ENCODE measurements around the gene LMOD2.

LMOD2 gene, protein sequence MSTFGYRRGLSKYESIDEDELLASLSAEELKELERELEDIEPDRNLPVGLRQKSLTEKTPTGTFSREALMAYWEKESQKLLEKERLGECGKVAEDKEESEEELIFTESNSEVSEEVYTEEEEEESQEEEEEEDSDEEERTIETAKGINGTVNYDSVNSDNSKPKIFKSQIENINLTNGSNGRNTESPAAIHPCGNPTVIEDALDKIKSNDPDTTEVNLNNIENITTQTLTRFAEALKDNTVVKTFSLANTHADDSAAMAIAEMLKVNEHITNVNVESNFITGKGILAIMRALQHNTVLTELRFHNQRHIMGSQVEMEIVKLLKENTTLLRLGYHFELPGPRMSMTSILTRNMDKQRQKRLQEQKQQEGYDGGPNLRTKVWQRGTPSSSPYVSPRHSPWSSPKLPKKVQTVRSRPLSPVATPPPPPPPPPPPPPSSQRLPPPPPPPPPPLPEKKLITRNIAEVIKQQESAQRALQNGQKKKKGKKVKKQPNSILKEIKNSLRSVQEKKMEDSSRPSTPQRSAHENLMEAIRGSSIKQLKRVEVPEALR

DNA sequence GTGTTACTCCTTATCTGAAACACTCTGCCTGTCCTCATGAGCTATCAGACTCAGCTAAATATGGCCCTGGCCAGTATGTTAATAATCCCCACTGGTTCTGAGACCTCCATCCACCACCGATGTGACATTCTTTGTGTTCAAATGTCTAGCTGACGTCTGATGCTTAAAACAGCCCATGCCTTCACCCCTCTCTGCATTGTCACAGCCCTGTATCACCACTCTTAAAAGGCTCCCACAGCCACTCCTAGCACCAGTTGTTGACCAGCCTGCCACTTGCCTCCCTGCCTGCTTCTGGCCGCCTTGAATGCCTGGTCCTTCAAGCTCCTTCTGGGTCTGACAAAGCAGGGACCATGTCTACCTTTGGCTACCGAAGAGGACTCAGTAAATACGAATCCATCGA is at the start of gene LMOD2:
TSS of gene LMOD2 (plus strand) at position 253 of the 400 bp plus-strand sequence. CDS start at position 351, 98 bp downstream.
- no peaks in the 10 kb centered on the region for H3K27me3 ChIP-seq (ENCODE audit: control insufficient read depth, insufficient read depth, low read length)
- H3K9me3 ChIP-seq (ENCODE audit: control insufficient read depth, low read length), result no peaks in the 10 kb centered on the region
- no peak within 1 kb of the TSS for H3K9ac ChIP-seq (ENCODE audit: low read length)
- H3K36me3 ChIP-seq (ENCODE audit: control insufficient read depth, insufficient read depth, low read length), result no peaks in the 10 kb centered on the region
- no peaks in the 10 kb centered on the region for H3K4me1 ChIP-seq (ENCODE audit: control insufficient read depth, insufficient read depth, low read length)
- H3K4me3 ChIP-seq (ENCODE audit: low read length), result no peak within 1 kb of the TSS

DNA sequence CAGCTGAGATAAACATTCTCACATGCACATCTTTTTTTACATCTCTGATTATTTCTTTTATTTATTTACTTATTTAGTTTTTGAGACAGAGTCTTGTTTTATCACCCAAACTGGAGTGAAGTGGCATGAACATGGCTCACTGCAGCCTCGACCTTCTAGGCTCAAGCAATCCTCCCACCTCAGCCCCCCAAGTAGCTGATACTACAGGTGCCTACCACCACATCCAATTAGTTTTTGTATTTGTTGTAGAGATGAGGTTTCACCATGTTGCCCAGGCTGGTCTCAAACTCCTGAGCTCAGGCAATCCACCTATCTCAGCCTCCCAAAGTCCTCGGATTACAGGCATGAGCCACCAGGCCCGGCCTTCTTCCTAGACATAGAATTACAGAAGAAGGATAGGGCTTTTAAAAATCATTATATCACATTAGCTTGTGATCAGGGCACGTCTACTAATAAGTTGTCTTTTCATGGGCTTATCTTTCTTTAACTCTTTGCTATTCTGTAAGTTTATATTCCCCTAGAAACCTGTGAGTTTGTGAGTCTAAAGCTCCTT is 48.2 kb upstream of the LMOD2 start:
- Histone ChIP-seq H3K36me3 (ENCODE audit: control insufficient read depth, insufficient read depth, low read length) (no peaks in the 10 kb centered on the region), H3K9me3 (ENCODE audit: control insufficient read depth, low read length) (no peaks in the 10 kb centered on the region), H3K27me3 (ENCODE audit: control insufficient read depth, insufficient read depth, low read length) (no peaks in the 10 kb centered on the region), H3K4me1 (ENCODE audit: control insufficient read depth, insufficient read depth, low read length) (no peaks in the 10 kb centered on the region), H3K4me3 (ENCODE audit: low read length) (no peak overlapping the region), H3K9ac (ENCODE audit: low read length) (no peak overlapping the region)

DNA sequence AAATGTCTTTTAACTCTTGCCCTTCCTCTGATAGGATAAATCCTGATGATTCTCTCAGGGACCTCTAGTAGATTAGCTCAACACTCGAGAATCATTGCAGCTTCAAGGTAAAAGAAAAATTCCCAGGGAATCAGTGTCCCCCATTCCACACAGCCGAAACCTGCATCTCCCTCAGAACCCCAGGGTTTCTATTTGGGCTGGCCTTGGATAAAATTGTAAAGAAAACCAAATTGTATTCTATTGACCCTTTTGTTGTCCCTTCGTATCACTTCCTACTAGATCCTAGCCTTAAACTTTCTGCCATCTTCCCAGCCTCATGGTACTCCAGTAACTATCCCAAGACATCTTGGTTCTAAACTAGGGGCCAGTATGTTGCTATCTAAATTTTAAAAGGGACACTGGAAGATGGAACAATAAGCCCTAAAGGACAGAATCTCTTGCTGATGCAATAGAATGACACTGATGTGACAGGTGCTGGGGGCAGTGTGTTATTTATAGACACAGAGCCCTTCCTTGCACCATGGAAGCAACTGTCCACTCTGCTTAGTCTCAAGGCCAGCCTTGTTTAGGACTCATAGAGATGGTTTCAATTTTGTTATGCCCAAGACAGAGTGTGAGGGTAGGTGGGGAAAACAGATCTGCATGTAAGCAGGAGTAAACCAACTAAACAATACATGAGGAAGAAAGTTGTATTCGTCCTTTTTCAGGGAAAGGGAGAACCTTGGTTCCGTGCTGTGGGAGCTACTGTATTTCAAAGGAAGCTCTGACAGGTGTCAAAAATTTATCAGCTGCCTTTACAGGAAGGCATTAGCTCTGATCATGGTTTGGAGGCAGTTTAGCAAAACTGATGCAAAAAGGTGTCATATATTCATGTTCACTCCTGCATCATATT is 46.4 kb upstream of the LMOD2 start:
- Histone ChIP-seq H3K36me3 (ENCODE audit: control insufficient read depth, insufficient read depth, low read length) (no peaks in the 10 kb centered on the region), H3K9me3 (ENCODE audit: control insufficient read depth, low read length) (no peaks in the 10 kb centered on the region), H3K9ac (ENCODE audit: low read length) (no peak overlapping the region), H3K4me1 (ENCODE audit: control insufficient read depth, insufficient read depth, low read length) (no peaks in the 10 kb centered on the region), H3K4me3 (ENCODE audit: low read length) (no peak overlapping the region), H3K27me3 (ENCODE audit: control insufficient read depth, insufficient read depth, low read length) (no peaks in the 10 kb centered on the region)

DNA sequence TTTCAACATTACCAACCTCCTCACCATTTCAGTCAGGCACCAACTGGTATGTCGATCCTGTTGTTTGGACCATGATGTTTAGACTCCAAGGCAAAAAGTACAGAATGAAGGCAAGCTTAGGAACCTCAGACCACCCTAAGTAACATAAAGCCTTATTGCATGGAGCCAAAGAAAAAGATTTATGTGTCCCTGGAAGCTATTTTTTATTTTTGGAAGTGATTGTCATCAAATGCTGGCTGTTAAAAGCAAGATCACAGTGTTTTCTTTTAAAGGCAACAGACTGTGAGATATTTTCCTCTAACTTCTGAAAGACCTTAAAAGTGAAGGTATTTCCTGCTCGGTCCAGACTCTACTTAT is 45.8 kb upstream of the LMOD2 start:
- no peaks in the 10 kb centered on the region for H3K27me3 ChIP-seq (ENCODE audit: control insufficient read depth, insufficient read depth, low read length)
- H3K4me1 ChIP-seq (ENCODE audit: control insufficient read depth, insufficient read depth, low read length), result no peaks in the 10 kb centered on the region
- no peak overlapping the region for H3K4me3 ChIP-seq (ENCODE audit: low read length)
- no peaks in the 10 kb centered on the region for H3K36me3 ChIP-seq (ENCODE audit: control insufficient read depth, insufficient read depth, low read length)
- H3K9me3 ChIP-seq (ENCODE audit: control insufficient read depth, low read length), result no peaks in the 10 kb centered on the region
- H3K9ac ChIP-seq (ENCODE audit: low read length), result no peak overlapping the region

DNA sequence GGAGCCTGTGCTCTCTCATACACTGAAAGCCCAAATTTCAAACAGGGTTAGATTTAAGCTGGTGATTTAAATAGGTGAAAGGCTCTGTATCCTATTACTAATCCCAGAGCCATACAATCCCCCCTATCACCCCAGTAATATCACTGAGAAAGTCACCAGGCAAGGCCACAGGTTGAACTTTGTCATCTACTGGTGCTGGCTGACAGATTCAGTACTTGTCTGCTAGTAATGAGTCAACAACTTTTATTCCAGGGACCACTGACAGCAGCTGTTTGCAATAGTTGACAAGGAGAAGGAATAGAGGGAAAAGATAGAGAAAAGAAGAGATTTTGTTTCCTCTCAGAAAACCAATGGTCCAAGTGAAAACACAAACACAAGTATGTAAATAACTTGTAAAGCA is 43.6 kb upstream of the LMOD2 start:
- Histone ChIP-seq H3K4me1 (ENCODE audit: control insufficient read depth, insufficient read depth, low read length) (no peaks in the 10 kb centered on the region), H3K9ac (ENCODE audit: low read length) (no peak overlapping the region), H3K4me3 (ENCODE audit: low read length) (no peak overlapping the region), H3K27me3 (ENCODE audit: control insufficient read depth, insufficient read depth, low read length) (no peaks in the 10 kb centered on the region), H3K9me3 (ENCODE audit: control insufficient read depth, low read length) (no peaks in the 10 kb centered on the region), H3K36me3 (ENCODE audit: control insufficient read depth, insufficient read depth, low read length) (no peaks in the 10 kb centered on the region)

DNA sequence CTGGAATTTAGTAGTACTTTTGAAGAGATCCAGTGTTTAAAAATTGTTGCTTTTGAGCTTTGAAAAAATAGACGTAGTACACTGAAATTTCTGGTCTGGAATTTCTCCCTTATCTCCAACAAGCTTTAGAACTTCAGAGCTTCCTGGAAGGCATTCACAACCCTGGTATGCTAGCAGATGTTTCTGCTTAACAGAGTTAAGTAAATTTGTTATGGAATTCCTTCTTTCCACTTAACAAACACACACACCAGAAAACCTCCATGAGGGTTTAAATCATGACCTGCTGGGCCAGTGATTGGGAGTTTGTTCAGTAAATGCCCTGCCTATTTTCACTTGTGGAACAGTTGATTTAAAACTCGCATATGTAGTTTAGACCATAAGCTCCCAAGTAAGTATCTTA is 40.3 kb upstream of the LMOD2 start:
- no peaks in the 10 kb centered on the region for H3K9me3 ChIP-seq (ENCODE audit: control insufficient read depth, low read length)
- no peak overlapping the region for H3K9ac ChIP-seq (ENCODE audit: low read length)
- no peaks in the 10 kb centered on the region for H3K4me1 ChIP-seq (ENCODE audit: control insufficient read depth, insufficient read depth, low read length)
- H3K4me3 ChIP-seq (ENCODE audit: low read length), result no peak overlapping the region
- H3K36me3 ChIP-seq (ENCODE audit: control insufficient read depth, insufficient read depth, low read length), result no peaks in the 10 kb centered on the region
- H3K27me3 ChIP-seq (ENCODE audit: control insufficient read depth, insufficient read depth, low read length), result no peaks in the 10 kb centered on the region

DNA sequence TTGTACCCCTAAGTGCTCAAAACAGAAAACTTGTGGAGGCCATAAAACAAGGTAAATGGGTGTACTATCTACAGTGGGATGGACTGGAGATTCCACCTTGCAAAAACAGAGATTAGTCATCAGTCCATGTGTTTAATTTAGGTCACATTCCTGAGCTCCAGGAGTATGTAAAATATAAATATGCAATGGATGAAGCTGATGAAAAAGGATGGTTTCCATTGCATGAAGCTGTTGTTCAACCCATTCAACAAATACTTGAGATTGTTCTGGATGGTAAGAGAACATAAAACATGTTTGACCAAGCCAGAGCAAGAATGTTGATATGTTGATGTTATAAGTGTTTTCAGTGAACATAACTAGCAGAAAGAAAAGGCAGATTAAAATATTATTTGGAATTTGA is 39.4 kb upstream of the LMOD2 start:
- no peaks in the 10 kb centered on the region for H3K9me3 ChIP-seq (ENCODE audit: control insufficient read depth, low read length)
- H3K4me1 ChIP-seq (ENCODE audit: control insufficient read depth, insufficient read depth, low read length), result no peaks in the 10 kb centered on the region
- no peaks in the 10 kb centered on the region for H3K36me3 ChIP-seq (ENCODE audit: control insufficient read depth, insufficient read depth, low read length)
- H3K27me3 ChIP-seq (ENCODE audit: control insufficient read depth, insufficient read depth, low read length), result no peaks in the 10 kb centered on the region
- no peak overlapping the region for H3K4me3 ChIP-seq (ENCODE audit: low read length)
- no peak overlapping the region for H3K9ac ChIP-seq (ENCODE audit: low read length)

DNA sequence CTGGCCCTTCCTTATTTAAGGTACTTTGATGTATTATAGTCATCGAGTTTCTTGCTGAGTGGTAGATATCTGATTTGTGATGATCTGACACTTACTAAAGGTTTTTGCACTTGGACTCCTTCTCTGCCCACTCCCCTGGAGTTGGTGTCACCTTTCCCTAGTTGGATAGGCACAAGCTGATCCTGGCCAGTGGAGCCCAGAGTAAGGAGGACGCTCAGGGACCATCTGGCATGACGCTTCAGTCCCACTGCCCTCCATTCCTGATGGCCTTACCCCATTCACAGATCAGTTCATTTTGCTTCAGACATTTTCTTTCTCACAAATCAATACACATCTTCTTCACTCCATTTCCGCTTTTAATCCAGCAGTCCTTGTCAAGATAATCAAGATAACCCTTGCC is 34.0 kb upstream of the LMOD2 start:
- H3K9ac ChIP-seq (ENCODE audit: low read length), result no peak overlapping the region
- no peaks in the 10 kb centered on the region for H3K36me3 ChIP-seq (ENCODE audit: control insufficient read depth, insufficient read depth, low read length)
- H3K4me3 ChIP-seq (ENCODE audit: low read length), result no peak overlapping the region
- H3K4me1 ChIP-seq (ENCODE audit: control insufficient read depth, insufficient read depth, low read length), result no peaks in the 10 kb centered on the region
- no peaks in the 10 kb centered on the region for H3K9me3 ChIP-seq (ENCODE audit: control insufficient read depth, low read length)
- no peaks in the 10 kb centered on the region for H3K27me3 ChIP-seq (ENCODE audit: control insufficient read depth, insufficient read depth, low read length)

DNA sequence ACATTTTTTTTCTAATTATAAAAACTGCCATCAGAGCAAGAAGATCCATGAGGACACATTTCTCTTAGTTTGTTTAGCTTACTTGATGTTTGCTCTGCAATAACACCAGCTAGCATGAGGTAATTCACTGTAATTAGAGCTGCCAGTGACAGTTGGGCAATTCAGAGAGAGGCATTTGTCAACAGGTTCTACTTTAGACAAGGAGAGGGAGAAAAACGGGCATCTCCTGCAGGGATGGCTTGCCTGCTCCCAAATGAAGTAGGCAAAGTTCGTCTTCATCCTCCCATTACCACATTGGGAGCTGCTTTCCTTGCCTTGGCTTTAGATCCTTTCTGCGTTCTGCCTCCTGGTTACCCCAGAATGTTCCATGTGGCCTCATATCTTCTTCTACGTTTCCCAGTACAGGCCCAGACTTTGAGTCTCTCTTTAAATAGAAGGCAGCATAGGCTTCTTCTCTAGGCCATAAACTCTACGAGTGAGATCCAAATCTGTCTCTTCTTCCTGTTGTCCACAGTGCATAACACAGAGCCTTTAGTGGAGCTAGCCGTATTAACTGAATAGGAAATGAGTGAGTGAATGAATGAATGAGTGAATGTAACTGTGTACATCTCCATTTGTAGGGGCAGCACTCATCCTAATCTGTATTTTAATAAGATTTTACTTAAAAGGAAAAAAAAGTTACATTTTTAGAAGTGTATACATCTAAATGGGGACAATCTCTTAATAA is 32.8 kb upstream of the LMOD2 start:
- Histone ChIP-seq H3K4me3 (ENCODE audit: low read length) (no peak overlapping the region), H3K36me3 (ENCODE audit: control insufficient read depth, insufficient read depth, low read length) (no peaks in the 10 kb centered on the region)

DNA sequence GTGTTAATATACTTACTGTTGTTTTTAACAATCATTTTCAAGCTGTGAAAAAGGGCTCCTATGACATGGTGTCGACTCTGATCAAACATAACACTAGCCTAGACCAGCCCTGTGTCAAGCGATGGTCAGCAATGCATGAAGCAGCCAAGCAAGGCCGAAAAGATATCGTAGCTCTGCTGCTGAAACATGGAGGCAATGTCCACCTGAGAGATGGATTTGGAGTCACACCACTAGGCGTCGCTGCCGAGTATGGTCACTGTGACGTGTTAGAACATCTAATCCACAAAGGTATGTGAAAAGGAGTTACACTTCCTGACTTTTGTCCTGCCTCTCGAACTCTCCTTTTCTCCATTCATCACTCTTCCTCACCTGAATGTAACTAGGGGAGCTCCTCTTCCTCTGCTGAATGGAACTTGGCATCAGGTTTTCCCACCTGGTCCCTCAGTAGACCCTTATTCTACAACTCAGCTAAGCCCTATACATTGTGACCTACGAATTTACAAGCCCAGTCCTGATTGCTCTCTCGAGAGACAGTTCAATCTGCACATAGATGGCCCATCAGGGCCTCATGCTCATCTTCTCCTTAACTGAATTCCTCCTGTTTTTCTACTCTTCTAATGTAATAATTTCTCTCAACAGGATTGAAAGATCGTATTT is 31.0 kb upstream of the LMOD2 start:
- no peaks in the 10 kb centered on the region for H3K9me3 ChIP-seq (ENCODE audit: control insufficient read depth, low read length)

More for the DNA sequence above, 32.8 kb upstream of the LMOD2 start:
- Histone ChIP-seq H3K27me3 (ENCODE audit: control insufficient read depth, insufficient read depth, low read length) (no peaks in the 10 kb centered on the region), H3K9ac (ENCODE audit: low read length) (no peak overlapping the region), H3K9me3 (ENCODE audit: control insufficient read depth, low read length) (no peaks in the 10 kb centered on the region), H3K4me1 (ENCODE audit: control insufficient read depth, insufficient read depth, low read length) (no peaks in the 10 kb centered on the region)

DNA sequence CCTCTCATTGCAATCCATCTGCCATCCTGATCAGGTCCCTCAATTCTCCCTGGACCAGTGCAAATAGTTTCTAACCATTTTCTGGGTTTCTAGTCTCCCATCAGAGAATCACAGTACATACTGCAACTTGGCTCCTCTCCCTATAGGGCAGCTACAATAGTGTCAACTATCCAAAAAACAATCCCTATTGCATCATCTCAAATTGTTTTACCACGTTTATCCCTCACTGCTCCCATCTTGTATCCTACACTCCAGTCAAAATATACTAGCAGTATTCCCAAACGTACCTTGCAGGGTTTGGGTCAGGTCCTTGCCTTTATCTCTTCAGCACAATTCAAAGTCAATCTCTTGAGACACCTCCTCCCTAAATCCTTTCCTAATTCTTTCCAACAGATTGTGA is 30.4 kb upstream of the LMOD2 start:
- Histone ChIP-seq H3K4me1 (ENCODE audit: control insufficient read depth, insufficient read depth, low read length) (no peaks in the 10 kb centered on the region), H3K36me3 (ENCODE audit: control insufficient read depth, insufficient read depth, low read length) (no peaks in the 10 kb centered on the region), H3K4me3 (ENCODE audit: low read length) (no peak overlapping the region), H3K27me3 (ENCODE audit: control insufficient read depth, insufficient read depth, low read length) (no peaks in the 10 kb centered on the region), H3K9ac (ENCODE audit: low read length) (no peak overlapping the region), H3K9me3 (ENCODE audit: control insufficient read depth, low read length) (no peaks in the 10 kb centered on the region)

More for the DNA sequence above, 31.0 kb upstream of the LMOD2 start:
- Histone ChIP-seq H3K36me3 (ENCODE audit: control insufficient read depth, insufficient read depth, low read length) (no peaks in the 10 kb centered on the region), H3K27me3 (ENCODE audit: control insufficient read depth, insufficient read depth, low read length) (no peaks in the 10 kb centered on the region), H3K4me1 (ENCODE audit: control insufficient read depth, insufficient read depth, low read length) (no peaks in the 10 kb centered on the region), H3K4me3 (ENCODE audit: low read length) (no peak overlapping the region), H3K9ac (ENCODE audit: low read length) (no peak overlapping the region)
